Panc1 (cell line): ENCODE results near the gene CPSF4. TPM values are rescaled to one million over a fixed set of nuclear protein-coding genes. Genes with fewer than 3 reads are reported as not detected.
"Not testable (repeated sequence)": the region's sequence is repeated elsewhere in the genome, so short reads cannot be mapped to it uniquely, and the experiment has no call there.

Source experiments
- ATAC-seq: fragments of 200-7000 bp; cut with Tn5 transposase; 2 replicates; pipeline ENCODE4 v1.9.1; 2020; ENCODE audit warnings: mild to moderate bottlenecking, moderate library complexity
- BruUV-seq: library from RNA; stranded (reverse); fragments of 400-500 nt; replicated peaks from 2 replicates; lab custom pipeline; 2021; lab: Mats Ljungman, UMichigan
- CTCF ChIA-PET: fragments of 300-600 bp; sonication (Branson Sonifier 250); formaldehyde crosslinking; loops from one replicate; lab custom pipeline; 2022; ENCODE audit warnings: antibody characterized with exemption; lab: Charles Lee
- POLR2A ChIA-PET: fragments of 300-600 bp; sonication (Branson Sonifier 250); formaldehyde crosslinking; loops from one replicate; lab custom pipeline; 2022; ENCODE audit warnings: antibody characterized with exemption; lab: Charles Lee
- DNase-seq: peaks from one replicate; pipeline ENCODE4 v3.0.0-alpha.2; 2010; ENCODE audit warnings: low read depth, low spot score
- H3K27ac ChIP-seq: 2 replicates; pipeline ENCODE4 v1.5.1; 2011; ENCODE audit warnings: mild to moderate bottlenecking, low read length, inconsistent platforms
- H3K27me3 ChIP-seq: fragments of 200-500 bp; sonication (Bioruptor generic); 2 replicates; pipeline ENCODE4 v1.6.0; 2014; ENCODE audit warnings: low read length, inconsistent platforms; ENCODE audit not compliant: control insufficient read depth, insufficient read depth
- H3K36me3 ChIP-seq: fragments of 200-500 bp; sonication (Bioruptor generic); 2 replicates; pipeline ENCODE4 v1.5.1; 2014; ENCODE audit warnings: inconsistent platforms, mild to moderate bottlenecking, low read length, moderate library complexity; ENCODE audit not compliant: control insufficient read depth, insufficient read depth
- H3K4me1 ChIP-seq: 2 replicates; pipeline ENCODE4 v1.5.1; 2011; ENCODE audit warnings: inconsistent platforms, mild to moderate bottlenecking, low read length, moderate library complexity; ENCODE audit not compliant: control insufficient read depth, insufficient read depth
- H3K4me3 ChIP-seq, 2 experiments: 2 replicates each; pipeline ENCODE4 v1.5.1; 2011 to 2012; ENCODE audit warnings: low read depth in 2 of 2, low read length in 2 of 2, mild to moderate bottlenecking in 2 of 2, inconsistent platforms in 1 of 2, moderate library complexity in 1 of 2
- H3K9me3 ChIP-seq: fragments of 200-500 bp; sonication (Bioruptor generic); 2 replicates; pipeline ENCODE4 v1.5.1; 2014; ENCODE audit warnings: low read depth, mild to moderate bottlenecking, inconsistent platforms, low read length, moderate library complexity; ENCODE audit not compliant: control insufficient read depth, insufficient read depth
- POLR2AphosphoS5 ChIP-seq: IDR thresholded peaks from 2 replicates; pipeline ENCODE4 v1.6.1; 2012; ENCODE audit warnings: mild to moderate bottlenecking, low read depth, low read length, moderate library complexity
- SIN3A ChIP-seq: IDR thresholded peaks from 2 replicates; pipeline ENCODE4 v1.6.1; 2012; ENCODE audit warnings: low read depth, mild to moderate bottlenecking, low read length, moderate library complexity, borderline replicate concordance; ENCODE audit not compliant: insufficient read depth
- TCF7L2 ChIP-seq: IDR thresholded peaks from 2 replicates; pipeline ENCODE4 v1.6.1; 2011; ENCODE audit warnings: mild to moderate bottlenecking, low read depth, low read length, inconsistent platforms
- in situ Hi-C: cut with HindIII; loops from 2 replicates; pipeline ENCODE4 v1.10.0; 2016; ENCODE audit warnings: low sequenced_read_pairs, low pct_unique_long_range_greater_than_20kb
- intact Hi-C: fragments of 100-400 bp; cut with micrococcal nuclease; formaldehyde crosslinking; loops from one replicate; pipeline ENCODE4 v1.10.0; 2022; ENCODE audit not compliant: unreplicated experiment
- total RNA-seq: library from RNA; stranded (reverse); gene quantifications from one replicate; pipeline ENCODE4 v1.2.1, GENCODE V29; 2021; ENCODE audit not compliant: unreplicated experiment
- TF ChIP-seq, protein P1 (sequence below): fragments of 450-650 bp; IDR thresholded peaks from 2 replicates; pipeline ENCODE4 v1.5.1; 2017; ENCODE audit warnings: mild to moderate bottlenecking
- TF ChIP-seq, protein P2 (sequence below), 2 experiments: IDR thresholded peaks; 2 replicates each; pipeline ENCODE4 v1.6.1; 2011 to 2012; ENCODE audit warnings: low read depth in 2 of 2, control low read depth in 1 of 2, low read length in 1 of 2, mild to moderate bottlenecking in 1 of 2, moderate library complexity in 1 of 2; ENCODE audit not compliant: insufficient read depth in 1 of 2

The CPSF4 gene
- total RNA-seq, 1 experiment from 2014 or later, result 57.0 TPM

DNA sequence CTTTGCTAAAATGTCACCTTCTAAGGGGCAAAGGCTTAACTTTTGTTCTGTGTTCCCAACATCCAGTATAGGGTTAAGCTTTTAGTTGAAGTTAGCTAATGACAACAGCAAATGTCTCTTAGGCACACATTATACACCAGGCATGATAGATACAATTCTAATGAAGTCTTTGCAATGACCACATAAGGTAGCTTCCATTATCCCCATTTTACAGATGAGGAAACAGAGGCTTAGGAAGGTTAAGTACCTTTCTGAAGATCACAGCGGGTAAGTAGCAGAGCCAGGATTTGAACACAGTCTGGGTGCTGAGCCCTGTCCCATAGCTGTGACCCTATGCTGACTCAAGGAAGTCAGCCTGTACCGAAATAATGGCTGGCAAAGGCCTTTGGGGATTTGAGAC, 28.1 kb upstream of the CPSF4 start:
- BruUV-seq, result TSS peak; percentile 65
- Histone ChIP-seq H3K27ac (no peak overlapping the region), H3K4me3 (peak overlapping the region in 1 of 2 experiments; percentile 96; a peak in 2 of 4 replicates), H3K36me3 (peaks cover 28% of the 10 kb centered on the region), H3K4me1 (peaks cover 19% of the 10 kb centered on the region), H3K27me3 (no peaks in the 10 kb centered on the region), H3K9me3 (no peaks in the 10 kb centered on the region)
- intact Hi-C loops (no loop called here), in situ Hi-C loops (no loop called here)
- CTCF ChIA-PET, result no interaction called here
- DNase-seq (no peak), ATAC-seq (no peak)
- POLR2A ChIA-PET, result interaction anchor here (0.5 kb wide), 1 partner anchor 292 kb away, joined by 11 read pairs; no protein-coding TSS in a partner anchor
- TF ChIP-seq SIN3A (no peak), POLR2AphosphoS5 (no peak), TCF7L2 (no peak)
- TF ChIP-seq, protein P1, sequence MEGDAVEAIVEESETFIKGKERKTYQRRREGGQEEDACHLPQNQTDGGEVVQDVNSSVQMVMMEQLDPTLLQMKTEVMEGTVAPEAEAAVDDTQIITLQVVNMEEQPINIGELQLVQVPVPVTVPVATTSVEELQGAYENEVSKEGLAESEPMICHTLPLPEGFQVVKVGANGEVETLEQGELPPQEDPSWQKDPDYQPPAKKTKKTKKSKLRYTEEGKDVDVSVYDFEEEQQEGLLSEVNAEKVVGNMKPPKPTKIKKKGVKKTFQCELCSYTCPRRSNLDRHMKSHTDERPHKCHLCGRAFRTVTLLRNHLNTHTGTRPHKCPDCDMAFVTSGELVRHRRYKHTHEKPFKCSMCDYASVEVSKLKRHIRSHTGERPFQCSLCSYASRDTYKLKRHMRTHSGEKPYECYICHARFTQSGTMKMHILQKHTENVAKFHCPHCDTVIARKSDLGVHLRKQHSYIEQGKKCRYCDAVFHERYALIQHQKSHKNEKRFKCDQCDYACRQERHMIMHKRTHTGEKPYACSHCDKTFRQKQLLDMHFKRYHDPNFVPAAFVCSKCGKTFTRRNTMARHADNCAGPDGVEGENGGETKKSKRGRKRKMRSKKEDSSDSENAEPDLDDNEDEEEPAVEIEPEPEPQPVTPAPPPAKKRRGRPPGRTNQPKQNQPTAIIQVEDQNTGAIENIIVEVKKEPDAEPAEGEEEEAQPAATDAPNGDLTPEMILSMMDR, result no peak
- TF ChIP-seq, protein P2, sequence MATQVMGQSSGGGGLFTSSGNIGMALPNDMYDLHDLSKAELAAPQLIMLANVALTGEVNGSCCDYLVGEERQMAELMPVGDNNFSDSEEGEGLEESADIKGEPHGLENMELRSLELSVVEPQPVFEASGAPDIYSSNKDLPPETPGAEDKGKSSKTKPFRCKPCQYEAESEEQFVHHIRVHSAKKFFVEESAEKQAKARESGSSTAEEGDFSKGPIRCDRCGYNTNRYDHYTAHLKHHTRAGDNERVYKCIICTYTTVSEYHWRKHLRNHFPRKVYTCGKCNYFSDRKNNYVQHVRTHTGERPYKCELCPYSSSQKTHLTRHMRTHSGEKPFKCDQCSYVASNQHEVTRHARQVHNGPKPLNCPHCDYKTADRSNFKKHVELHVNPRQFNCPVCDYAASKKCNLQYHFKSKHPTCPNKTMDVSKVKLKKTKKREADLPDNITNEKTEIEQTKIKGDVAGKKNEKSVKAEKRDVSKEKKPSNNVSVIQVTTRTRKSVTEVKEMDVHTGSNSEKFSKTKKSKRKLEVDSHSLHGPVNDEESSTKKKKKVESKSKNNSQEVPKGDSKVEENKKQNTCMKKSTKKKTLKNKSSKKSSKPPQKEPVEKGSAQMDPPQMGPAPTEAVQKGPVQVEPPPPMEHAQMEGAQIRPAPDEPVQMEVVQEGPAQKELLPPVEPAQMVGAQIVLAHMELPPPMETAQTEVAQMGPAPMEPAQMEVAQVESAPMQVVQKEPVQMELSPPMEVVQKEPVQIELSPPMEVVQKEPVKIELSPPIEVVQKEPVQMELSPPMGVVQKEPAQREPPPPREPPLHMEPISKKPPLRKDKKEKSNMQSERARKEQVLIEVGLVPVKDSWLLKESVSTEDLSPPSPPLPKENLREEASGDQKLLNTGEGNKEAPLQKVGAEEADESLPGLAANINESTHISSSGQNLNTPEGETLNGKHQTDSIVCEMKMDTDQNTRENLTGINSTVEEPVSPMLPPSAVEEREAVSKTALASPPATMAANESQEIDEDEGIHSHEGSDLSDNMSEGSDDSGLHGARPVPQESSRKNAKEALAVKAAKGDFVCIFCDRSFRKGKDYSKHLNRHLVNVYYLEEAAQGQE (IDR thresholded peaks at IDR 0.05; ENCODE audit: insufficient read depth in 1 of 2, low read depth in 2 of 2, low read length in 1 of 2), result no peak

DNA sequence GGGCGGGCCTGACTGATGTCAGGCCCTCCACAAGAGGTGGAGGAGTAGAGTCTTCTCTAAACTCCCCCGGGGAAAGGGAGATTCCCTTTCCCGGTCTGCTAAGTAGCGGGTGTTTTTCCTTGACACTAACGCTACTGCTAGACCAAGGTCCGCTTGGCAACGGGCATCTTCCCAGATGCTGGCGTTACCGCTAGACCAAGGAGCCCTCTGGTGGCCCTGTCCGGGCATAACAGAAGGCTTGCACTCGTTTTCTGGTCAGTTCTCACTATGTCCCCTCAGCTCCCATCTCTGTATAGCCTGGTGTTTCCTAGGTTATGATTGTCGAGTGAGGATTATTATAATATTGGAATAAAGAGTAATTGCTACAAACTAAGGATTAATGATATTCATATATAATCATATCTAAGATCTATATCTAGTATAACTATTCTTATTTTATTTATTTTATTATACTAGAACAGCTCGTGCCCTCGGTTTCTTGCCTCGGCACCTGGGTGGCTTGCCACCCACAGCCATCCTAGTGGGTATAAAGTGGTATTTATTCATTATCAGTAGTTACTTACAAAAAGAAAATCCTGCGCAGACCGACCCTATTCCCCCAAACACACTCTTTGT, 23.1 kb upstream of the CPSF4 start:
- intact Hi-C loops, in situ Hi-C loops, H3K9me3 ChIP-seq, H3K27me3 ChIP-seq, H3K4me3 ChIP-seq, BruUV-seq, POLR2A ChIA-PET, H3K4me1 ChIP-seq, ATAC-seq, H3K27ac ChIP-seq: not testable (repeated sequence)
- TF ChIP-seq, protein P1, result peak; percentile 90
- peaks cover 22% of the 10 kb centered on the region for H3K36me3 ChIP-seq
- peak; percentile 47 for DNase-seq
- CTCF ChIA-PET, result interaction anchor here (0.6 to 0.8 kb wide), 3 partner anchors 13 to 43 kb away, joined by 3 to 9 read pairs (median 3); no protein-coding TSS in a partner anchor
